Ishikawa (cell line): ENCODE measurements around the gene ARHGEF19.

Experiments
- CEBPB ChIP-seq: IDR thresholded peaks from 2 replicates; pipeline ENCODE4 v1.6.1; 2012
- CREB1 ChIP-seq: IDR thresholded peaks from 2 replicates; pipeline ENCODE4 v1.6.1; 2012; ENCODE audit warnings: low read depth
- EP300 ChIP-seq: IDR thresholded peaks from 2 replicates; pipeline ENCODE4 v1.6.1; 2012; ENCODE audit warnings: borderline replicate concordance
- FOXM1 ChIP-seq: IDR thresholded peaks from 2 replicates; pipeline ENCODE4 v1.6.1; 2012; ENCODE audit warnings: low read depth, borderline replicate concordance
- RAD21 ChIP-seq: IDR thresholded peaks from 2 replicates; pipeline ENCODE4 v1.6.1; 2012; ENCODE audit warnings: low read depth
- TAF1 ChIP-seq: IDR thresholded peaks from 2 replicates; pipeline ENCODE4 v1.6.1; 2012; ENCODE audit warnings: low read depth, mild to moderate bottlenecking
- TCF12 ChIP-seq: IDR thresholded peaks from 2 replicates; pipeline ENCODE4 v1.6.1; 2012; ENCODE audit warnings: low read depth
- TEAD4 ChIP-seq: IDR thresholded peaks from 2 replicates; pipeline ENCODE4 v1.6.1; 2012
- YY1 ChIP-seq: IDR thresholded peaks from 2 replicates; pipeline ENCODE4 v1.6.1; 2012; ENCODE audit warnings: low read depth
- ZBTB7A ChIP-seq: IDR thresholded peaks from 2 replicates; pipeline ENCODE4 v1.6.1; 2012; ENCODE audit warnings: low read depth
- TF ChIP-seq, protein P1 (sequence below): IDR thresholded peaks from 2 replicates; pipeline ENCODE4 v1.6.1; 2012
- TF ChIP-seq, protein P2 (sequence below): IDR thresholded peaks from 2 replicates; pipeline ENCODE4 v1.6.1; 2012

DNA sequence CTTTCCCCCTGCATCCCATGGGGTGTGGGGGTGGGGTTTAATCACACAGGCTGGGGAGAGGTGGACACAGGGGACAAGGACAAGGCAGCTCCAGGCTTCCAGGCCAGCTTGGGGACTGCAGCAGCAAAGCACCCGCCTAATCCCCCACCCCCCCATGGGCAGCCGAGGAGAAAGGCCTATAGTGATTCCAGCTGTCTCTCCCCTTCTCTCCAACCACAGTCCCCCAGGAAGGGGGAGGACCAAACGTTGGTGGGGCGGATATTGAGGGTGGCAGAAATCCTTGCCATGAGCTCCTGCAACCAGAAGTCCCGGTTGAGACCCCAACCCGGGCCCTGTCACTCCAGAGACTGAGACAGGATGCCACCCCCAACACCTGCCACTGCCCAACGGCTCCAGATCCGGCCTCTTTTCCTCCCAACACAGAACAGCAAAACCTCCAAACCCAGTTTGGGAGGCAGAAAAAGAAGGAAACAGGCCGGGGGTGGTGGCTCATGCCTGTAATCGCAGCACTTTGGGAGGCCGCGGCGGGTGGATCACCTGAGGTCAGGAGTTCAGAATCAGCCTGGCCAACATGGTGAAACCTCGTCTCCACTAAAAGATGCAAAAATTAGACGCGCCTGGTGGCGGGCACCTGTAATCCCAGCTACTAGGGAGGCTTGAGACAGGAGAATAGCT, 58.3 kb downstream of the ARHGEF19 start:
- TF ChIP-seq, protein P1, sequence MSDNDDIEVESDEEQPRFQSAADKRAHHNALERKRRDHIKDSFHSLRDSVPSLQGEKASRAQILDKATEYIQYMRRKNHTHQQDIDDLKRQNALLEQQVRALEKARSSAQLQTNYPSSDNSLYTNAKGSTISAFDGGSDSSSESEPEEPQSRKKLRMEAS, result no peak
- TF ChIP-seq, protein P2, sequence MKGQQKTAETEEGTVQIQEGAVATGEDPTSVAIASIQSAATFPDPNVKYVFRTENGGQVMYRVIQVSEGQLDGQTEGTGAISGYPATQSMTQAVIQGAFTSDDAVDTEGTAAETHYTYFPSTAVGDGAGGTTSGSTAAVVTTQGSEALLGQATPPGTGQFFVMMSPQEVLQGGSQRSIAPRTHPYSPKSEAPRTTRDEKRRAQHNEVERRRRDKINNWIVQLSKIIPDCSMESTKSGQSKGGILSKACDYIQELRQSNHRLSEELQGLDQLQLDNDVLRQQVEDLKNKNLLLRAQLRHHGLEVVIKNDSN, result no peak
- TF ChIP-seq EP300 (no peak), TAF1 (no peak), CEBPB (no peak), YY1 (no peak), TCF12 (no peak), FOXM1 (no peak), CREB1 (no peak), RAD21 (no peak), TEAD4 (no peak), ZBTB7A (no peak)
